K562 (cell line): ENCODE results near the gene ALKBH2. TPM values are rescaled to one million over a fixed set of nuclear protein-coding genes. Genes with fewer than 3 reads are reported as not detected.
A peak's percentile ranks its signal among the peaks of the same experiment; 100 is the strongest.

Experiments
- ASH1L ChIP-seq: fragments of 450-650 bp; IDR thresholded peaks from 2 replicates; pipeline ENCODE4 v1.6.1; 2018; ENCODE audit warnings: borderline replicate concordance, mild to moderate bottlenecking, low read depth; ENCODE audit not compliant: partially characterized antibody
- BMI1 ChIP-seq: fragments of 150-350 bp; IDR thresholded peaks from 2 replicates; pipeline ENCODE4 v1.6.1; 2014; ENCODE audit warnings: low read length
- DDX20 ChIP-seq: fragments of 450-650 bp; IDR thresholded peaks from 2 replicates; pipeline ENCODE4 v1.6.1; 2016; ENCODE audit warnings: missing genetic modification characterization, low read depth, mild to moderate bottlenecking, missing compliant biosample characterization, moderate library complexity
- ETV1 ChIP-seq: fragments of 450-650 bp; conservative IDR thresholded peaks from 2 replicates; pipeline ENCODE4 v1.6.1; 2016; ENCODE audit warnings: missing genetic modification characterization, control low read depth, low read depth, missing compliant biosample characterization
- JUN ChIP-seq, 2 experiments: sonication (generic) in 1 of 2; formaldehyde crosslinking in 1 of 2; IDR thresholded peaks; 2 replicates each; pipeline versions ENCODE4 v1.6.1 to v1.8.0; 2012 to 2022; ENCODE audit warnings: borderline replicate concordance in 2 of 2, mild to moderate bottlenecking in 2 of 2, improper control_type of control experiment in 1 of 2, low read depth in 1 of 2, low read length in 1 of 2, missing genetic modification reagents in 1 of 2
- MBD2 ChIP-seq: sonication (generic); IDR thresholded peaks from 2 replicates; pipeline ENCODE4 v1.6.1; 2016; ENCODE audit warnings: low read depth, borderline replicate concordance
- MCM2 ChIP-seq: fragments of 450-650 bp; IDR thresholded peaks from 2 replicates; pipeline ENCODE4 v1.6.1; 2017; ENCODE audit warnings: low read depth, mild to moderate bottlenecking
- OTX1 ChIP-seq: fragments of 450-650 bp; formaldehyde crosslinking; IDR thresholded peaks from 2 replicates; pipeline ENCODE4 v1.4.0; 2022; ENCODE audit warnings: mild to moderate bottlenecking
- RBFOX2 ChIP-seq: fragments of 200-400 bp; formaldehyde crosslinking; IDR thresholded peaks from 2 replicates; pipeline ENCODE4 v1.6.1; 2017; ENCODE audit warnings: low read depth, mild to moderate bottlenecking, low read length, moderate library complexity
- SRF ChIP-seq, 2 experiments: fragments of 250-450, 450-650 bp in 1 of 2; sonication (Bioruptor Pico) in 1 of 2; sonication (generic) in 1 of 2; formaldehyde crosslinking; IDR thresholded peaks; 2 replicates each; pipeline versions ENCODE4 v1.5.0 to v1.5.1; 2020 to 2022; ENCODE audit warnings: mild to moderate bottlenecking in 1 of 2, missing genetic modification reagents in 1 of 2
- YBX1 ChIP-seq: fragments of 450-650 bp; IDR thresholded peaks from 2 replicates; pipeline ENCODE4 v1.7.1; 2016; ENCODE audit warnings: mild to moderate bottlenecking
- ZNF76 ChIP-seq: fragments of 250-450 bp; sonication (Bioruptor Pico); IDR thresholded peaks from 2 replicates; pipeline ENCODE4 v1.4.0; 2020; ENCODE audit warnings: mild to moderate bottlenecking, moderate library complexity, borderline replicate concordance
- polyA plus RNA-seq, 8 experiments: library from polyadenylated mRNA; depleted of rRNA in 4 of 8; stranded (reverse) in 5 of 8; unstranded in 3 of 8; fragments of >200 nt; fragmentation: Nextera tagmentation in 2 of 8; fragmentation: Illumina TruSeq in 1 of 8; extraction: Ambion mirVana in 2 of 8; extraction: Trizol in 1 of 8; gene quantifications; 2 replicates each; pipeline versions ENCODE4 v1.2.1 to v1.2.3, GENCODE V29; 2011 to 2014; ENCODE audit warnings: inconsistent platforms in 1 of 8, missing spikeins in 1 of 8
- total RNA-seq, 7 experiments: library from RNA; depleted of rRNA in 6 of 7; stranded (reverse); fragments of >200 nt in 6 of 7; fragmentation: Illumina TruSeq in 2 of 7; extraction: Trizol in 2 of 7; gene quantifications; 2 replicates each; pipeline versions ENCODE4 v1.2.1 to v1.2.3, GENCODE V29; 2011 to 2021; ENCODE audit warnings: low replicate concordance in 1 of 7
- TF ChIP-seq, protein P1 (sequence below): fragments of 250-450 bp; sonication (Bioruptor Pico); IDR thresholded peaks from 2 replicates; pipeline ENCODE4 v1.4.0; 2020
- TF ChIP-seq, protein P2 (sequence below), 2 experiments: fragments of 450-650 bp; conservative IDR thresholded peaks; 2 replicates each; pipeline ENCODE4 v1.6.1; 2017; ENCODE audit warnings: mild to moderate bottlenecking in 2 of 2, moderate library complexity in 2 of 2
- TF ChIP-seq, protein P3 (sequence below): fragments of 250-450 bp; sonication (Bioruptor Pico); IDR thresholded peaks from 2 replicates; pipeline ENCODE4 v1.8.0; 2022; ENCODE audit warnings: inconsistent platforms, mild to moderate bottlenecking, moderate library complexity, borderline replicate concordance
- TF ChIP-seq, protein P4 (sequence below), 2 experiments: fragments of 450-650 bp in 1 of 2; sonication (generic) in 1 of 2; formaldehyde crosslinking in 1 of 2; IDR thresholded peaks in 1 of 2; conservative IDR thresholded peaks in 1 of 2; 2 replicates each; pipeline versions ENCODE4 v1.6.1 to v1.8.1; 2016 to 2023; ENCODE audit warnings: mild to moderate bottlenecking in 2 of 2, moderate library complexity in 2 of 2, inconsistent platforms in 1 of 2, missing genetic modification reagents in 1 of 2
- TF ChIP-seq, protein P5 (sequence below), 2 experiments: IDR thresholded peaks; 2 replicates each; pipeline ENCODE4 v1.6.1; 2011; ENCODE audit warnings: borderline replicate concordance in 1 of 2, control low read depth in 1 of 2, low read depth in 1 of 2, low read length in 1 of 2, mild to moderate bottlenecking in 1 of 2, mixed read lengths in 1 of 2, moderate library complexity in 1 of 2; ENCODE audit not compliant: insufficient read depth in 1 of 2, insufficient read length in 1 of 2, poor library complexity in 1 of 2, severe bottlenecking in 1 of 2; ENCODE audit errors: extremely low read depth in 1 of 2

Gene ALKBH2
- total and polyA plus RNA-seq, 9 of the 15 experiments (the other 6 are each of a cell fraction or from before 2014, with no cell fraction given), result 5.9 to 56.1 (median 41.9) TPM

DNA sequence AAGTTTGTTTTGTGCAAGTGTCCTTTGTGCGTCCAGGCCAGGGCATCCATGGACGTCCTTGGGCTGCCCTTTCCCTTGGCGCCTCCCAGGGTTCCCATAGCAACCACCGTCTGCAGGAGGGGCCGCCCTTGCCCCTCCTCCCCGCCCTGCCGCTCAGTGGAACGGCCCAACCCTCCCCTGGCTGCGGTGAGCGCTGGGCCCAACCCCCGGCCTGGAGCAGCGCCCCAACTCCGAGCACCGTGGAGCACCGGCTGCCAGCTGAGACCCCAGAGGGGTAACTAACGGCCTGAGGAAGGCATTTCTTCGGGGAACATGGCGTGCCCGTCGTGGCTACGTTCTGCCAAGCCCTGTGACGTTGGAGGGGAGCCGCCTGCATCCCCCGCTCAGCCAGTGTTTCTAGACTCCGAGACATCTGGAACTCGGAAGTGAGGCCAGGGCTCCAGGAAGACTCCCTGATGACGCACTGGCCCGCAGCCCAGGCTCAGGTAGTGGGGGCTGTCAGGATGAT is 17.8 kb upstream of the ALKBH2 start (continued):
- TF ChIP-seq ASH1L (no peak), ETV1 (tag) (0 out of 2 replicates have a peak, but pooled peaks have one; percentile 29), DDX20 (no peak), JUN (IDR thresholded peaks at IDR 0.05; ENCODE audit: borderline replicate concordance, low read depth, low read length) (peak; percentile 20; the same call in 1 of the 2 replicates), JUN (CRISPR knock-in tag; IDR thresholded peaks at IDR 0.05; ENCODE audit: borderline replicate concordance) (no peak), RBFOX2 (peak; percentile 75), YBX1 (no peak), BMI1 (peak; percentile 87), SRF (CRISPR knock-in tag; IDR thresholded peaks at IDR 0.05) (0 out of 4 replicates have a peak, but pooled peaks of 1 of the 2 experiments have one; percentile 39), ZNF76 (no peak), MBD2 (peak; percentile 36; the same call in 1 of the 2 replicates), OTX1 (peak; percentile 55; the same call in 1 of the 2 replicates), MCM2 (no peak)
- TF ChIP-seq, protein P1, sequence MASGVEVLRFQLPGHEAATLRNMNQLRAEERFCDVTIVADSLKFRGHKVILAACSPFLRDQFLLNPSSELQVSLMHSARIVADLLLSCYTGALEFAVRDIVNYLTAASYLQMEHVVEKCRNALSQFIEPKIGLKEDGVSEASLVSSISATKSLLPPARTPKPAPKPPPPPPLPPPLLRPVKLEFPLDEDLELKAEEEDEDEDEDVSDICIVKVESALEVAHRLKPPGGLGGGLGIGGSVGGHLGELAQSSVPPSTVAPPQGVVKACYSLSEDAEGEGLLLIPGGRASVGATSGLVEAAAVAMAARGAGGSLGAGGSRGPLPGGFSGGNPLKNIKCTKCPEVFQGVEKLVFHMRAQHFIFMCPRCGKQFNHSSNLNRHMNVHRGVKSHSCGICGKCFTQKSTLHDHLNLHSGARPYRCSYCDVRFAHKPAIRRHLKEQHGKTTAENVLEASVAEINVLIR, result 0 out of 2 replicates have a peak, but pooled peaks have one; percentile 16
- TF ChIP-seq, protein P2, sequence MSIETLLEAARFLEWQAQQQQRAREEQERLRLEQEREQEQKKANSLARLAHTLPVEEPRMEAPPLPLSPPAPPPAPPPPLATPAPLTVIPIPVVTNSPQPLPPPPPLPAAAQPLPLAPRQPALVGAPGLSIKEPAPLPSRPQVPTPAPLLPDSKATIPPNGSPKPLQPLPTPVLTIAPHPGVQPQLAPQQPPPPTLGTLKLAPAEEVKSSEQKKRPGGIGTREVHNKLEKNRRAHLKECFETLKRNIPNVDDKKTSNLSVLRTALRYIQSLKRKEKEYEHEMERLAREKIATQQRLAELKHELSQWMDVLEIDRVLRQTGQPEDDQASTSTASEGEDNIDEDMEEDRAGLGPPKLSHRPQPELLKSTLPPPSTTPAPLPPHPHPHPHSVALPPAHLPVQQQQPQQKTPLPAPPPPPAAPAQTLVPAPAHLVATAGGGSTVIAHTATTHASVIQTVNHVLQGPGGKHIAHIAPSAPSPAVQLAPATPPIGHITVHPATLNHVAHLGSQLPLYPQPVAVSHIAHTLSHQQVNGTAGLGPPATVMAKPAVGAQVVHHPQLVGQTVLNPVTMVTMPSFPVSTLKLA (conservative IDR thresholded peaks at IDR 0.05), result peak in 1 of 2 experiments; percentile 48; a peak in 1 of 4 replicates
- TF ChIP-seq, protein P3, sequence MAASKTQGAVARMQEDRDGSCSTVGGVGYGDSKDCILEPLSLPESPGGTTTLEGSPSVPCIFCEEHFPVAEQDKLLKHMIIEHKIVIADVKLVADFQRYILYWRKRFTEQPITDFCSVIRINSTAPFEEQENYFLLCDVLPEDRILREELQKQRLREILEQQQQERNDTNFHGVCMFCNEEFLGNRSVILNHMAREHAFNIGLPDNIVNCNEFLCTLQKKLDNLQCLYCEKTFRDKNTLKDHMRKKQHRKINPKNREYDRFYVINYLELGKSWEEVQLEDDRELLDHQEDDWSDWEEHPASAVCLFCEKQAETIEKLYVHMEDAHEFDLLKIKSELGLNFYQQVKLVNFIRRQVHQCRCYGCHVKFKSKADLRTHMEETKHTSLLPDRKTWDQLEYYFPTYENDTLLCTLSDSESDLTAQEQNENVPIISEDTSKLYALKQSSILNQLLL (CRISPR knock-in tag), result 0 out of 2 replicates have a peak, but pooled peaks have one; percentile 26
- TF ChIP-seq, protein P4, sequence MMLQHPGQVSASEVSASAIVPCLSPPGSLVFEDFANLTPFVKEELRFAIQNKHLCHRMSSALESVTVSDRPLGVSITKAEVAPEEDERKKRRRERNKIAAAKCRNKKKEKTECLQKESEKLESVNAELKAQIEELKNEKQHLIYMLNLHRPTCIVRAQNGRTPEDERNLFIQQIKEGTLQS (IDR thresholded peaks at IDR 0.05), result peak; percentile 53
- TF ChIP-seq, protein P4 (CRISPR knock-in tag; conservative IDR thresholded peaks at IDR 0.05), result no peak
- TF ChIP-seq, protein P5, sequence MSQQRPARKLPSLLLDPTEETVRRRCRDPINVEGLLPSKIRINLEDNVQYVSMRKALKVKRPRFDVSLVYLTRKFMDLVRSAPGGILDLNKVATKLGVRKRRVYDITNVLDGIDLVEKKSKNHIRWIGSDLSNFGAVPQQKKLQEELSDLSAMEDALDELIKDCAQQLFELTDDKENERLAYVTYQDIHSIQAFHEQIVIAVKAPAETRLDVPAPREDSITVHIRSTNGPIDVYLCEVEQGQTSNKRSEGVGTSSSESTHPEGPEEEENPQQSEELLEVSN (IDR thresholded peaks at IDR 0.05; ENCODE audit: borderline replicate concordance in 1 of 2, extremely low read depth in 1 of 2, insufficient read depth in 1 of 2, insufficient read length in 1 of 2, low read depth in 1 of 2, low read length in 1 of 2, poor library complexity in 1 of 2, severe bottlenecking in 1 of 2), result no peak
